Tongue (tissue), 2 donors: ENCODE results near the gene CYP4B1. TPM values are rescaled to one million over a fixed set of nuclear protein-coding genes. Genes with fewer than 3 reads are reported as not detected.
A peak's percentile ranks its signal among the peaks of the same experiment; 100 is the strongest.

ENCODE experiments used
- DNase-seq: peaks from one replicate; pipeline ENCODE4 v3.0.0-alpha.2; 2015
- total RNA-seq: library from RNA; depleted of rRNA; stranded (reverse); fragments of >200 nt; gene quantifications from one replicate; pipeline ENCODE4 v1.2.3, GENCODE V29; 2014

Gene CYP4B1
- total RNA-seq, 1 donor from 2014 or later: 0.72 TPM

- no peak for DNase-seq
These were observed 963 bp upstream of the CYP4B1 start for GRCh38 chr1:46797696-46798470.

- DNase-seq: no peak
These were observed 1.9 kb downstream of the CYP4B1 start for GRCh38 chr1:46800742-46801141.

GRCh38 chr1:46801323-46802055, 2.6 kb downstream of the CYP4B1 start:
- DNase-seq: no peak

GRCh38 chr1:46802081-46802480, 3.2 kb downstream of the CYP4B1 start:
- DNase-seq: no peak

- no peak for DNase-seq
These were observed 4.2 kb downstream of the CYP4B1 start for GRCh38 chr1:46802901-46803574.

- no peak for DNase-seq
These were observed 5.4 kb downstream of the CYP4B1 start for GRCh38 chr1:46804027-46804889.

GRCh38 chr1:46804926-46805325, 6.1 kb downstream of the CYP4B1 start:
- DNase-seq: no peak

- no peak for DNase-seq
These were observed 6.9 kb downstream of the CYP4B1 start for GRCh38 chr1:46805755-46806154.

GRCh38 chr1:46806196-46807020, 7.6 kb downstream of the CYP4B1 start:
- peak; percentile 5 for DNase-seq

- DNase-seq: no peak
These were observed 8.5 kb downstream of the CYP4B1 start for GRCh38 chr1:46807046-46807972.

- DNase-seq: no peak
These were observed 10.2 kb downstream of the CYP4B1 start for GRCh38 chr1:46809071-46809470.

GRCh38 chr1:46809904-46810303, 11.1 kb downstream of the CYP4B1 start:
- DNase-seq: no peak

- DNase-seq: no peak
These were observed 11.8 kb downstream of the CYP4B1 start for GRCh38 chr1:46810596-46810995.

- no peak for DNase-seq
These were observed 12.2 kb downstream of the CYP4B1 start for GRCh38 chr1:46811053-46811452.

- no peak for DNase-seq
These were observed 13.5 kb downstream of the CYP4B1 start for GRCh38 chr1:46812065-46812963.

GRCh38 chr1:46812996-46813857, 14.4 kb downstream of the CYP4B1 start:
- DNase-seq: no peak

- no peak for DNase-seq
These were observed 15.1 kb downstream of the CYP4B1 start for GRCh38 chr1:46813858-46814396.

- DNase-seq: no peak
These were observed 16.3 kb downstream of the CYP4B1 start for GRCh38 chr1:46815133-46815532.
